CD14-positive monocyte (primary cell): ENCODE measurements around the gene LMO7. TPM values are rescaled to one million over a fixed set of nuclear protein-coding genes. Genes with fewer than 3 reads are reported as not detected.

Source experiments
- DNase-seq, 3 donors: peaks; one replicate each; pipeline ENCODE4 v3.0.0-alpha.2; 2011 to 2022
- H2AFZ ChIP-seq: 2 replicates; pipeline ENCODE4 v1.6.0; 2012; ENCODE audit warnings: mild to moderate bottlenecking, low read depth, low read length, inconsistent platforms; ENCODE audit not compliant: insufficient read depth, poor library complexity, severe bottlenecking
- H3K27ac ChIP-seq, 2 donors: 1 replicate in 1 of 2; 2 replicates in 1 of 2; pipeline ENCODE4 v1.5.1; 2012 to 2013; ENCODE audit warnings: low read length in 2 of 2, control low read depth in 1 of 2, inconsistent platforms in 1 of 2, low read depth in 1 of 2, mild to moderate bottlenecking in 1 of 2
- H3K27me3 ChIP-seq, 2 donors: one replicate each; pipeline versions ENCODE4 v1.6.0 to v1.6.1; 2011 to 2013; ENCODE audit warnings: low read length in 2 of 2; ENCODE audit not compliant: control insufficient read depth in 2 of 2, insufficient read depth in 2 of 2
- H3K36me3 ChIP-seq, 2 donors: replicated peaks in 1 of 2; 1 replicate in 1 of 2; 2 replicates in 1 of 2; pipeline versions ENCODE4 v1.5.1 to v1.6.1; 2012 to 2013; ENCODE audit warnings: low read length in 2 of 2, control low read depth in 1 of 2, inconsistent platforms in 1 of 2, mild to moderate bottlenecking in 1 of 2; ENCODE audit not compliant: insufficient read depth in 2 of 2, control insufficient read depth in 1 of 2
- H3K4me1 ChIP-seq, 2 donors: 1 replicate in 1 of 2; 2 replicates in 1 of 2; pipeline versions ENCODE4 v1.5.1 to v1.6.1; 2012 to 2013; ENCODE audit warnings: low read length in 2 of 2, control low read depth in 1 of 2, inconsistent platforms in 1 of 2, mild to moderate bottlenecking in 1 of 2, moderate library complexity in 1 of 2; ENCODE audit not compliant: insufficient read depth in 2 of 2, control insufficient read depth in 1 of 2
- H3K4me2 ChIP-seq: replicated peaks from 2 replicates; pipeline ENCODE3; 2012; ENCODE audit warnings: low read length, moderate library complexity, mild to moderate bottlenecking; ENCODE audit not compliant: poor library complexity, severe bottlenecking; ENCODE audit errors: extremely low read depth
- H3K4me3 ChIP-seq, 3 experiments: fragments of 200-600 bp in 1 of 3; sonication (generic) in 1 of 3; replicated peaks in 1 of 3; 1 replicate in 2 of 3; 2 replicates in 1 of 3; pipeline ENCODE4 v1.5.1; 2011 to 2013; ENCODE audit warnings: low read length in 3 of 3, mild to moderate bottlenecking in 3 of 3, control low read depth in 2 of 3, low read depth in 2 of 3, inconsistent platforms in 1 of 3, moderate library complexity in 1 of 3
- H3K79me2 ChIP-seq: 2 replicates; pipeline ENCODE4 v1.6.0; 2012; ENCODE audit warnings: mild to moderate bottlenecking, control low read depth, inconsistent platforms, low read length, moderate library complexity; ENCODE audit not compliant: insufficient read depth
- H3K9ac ChIP-seq: 2 replicates; pipeline ENCODE4 v1.6.0; 2017; ENCODE audit warnings: low read length, mild to moderate bottlenecking; ENCODE audit not compliant: insufficient read depth, poor library complexity, severe bottlenecking
- H3K9me3 ChIP-seq, 2 donors: replicated peaks in 1 of 2; 1 replicate in 1 of 2; 2 replicates in 1 of 2; pipeline versions ENCODE4 v1.5.1 to v1.6.1; 2012 to 2013; ENCODE audit warnings: low read length in 2 of 2, control low read depth in 1 of 2; ENCODE audit not compliant: control insufficient read depth in 1 of 2, insufficient read depth in 1 of 2
- H4K20me1 ChIP-seq: 2 replicates; pipeline ENCODE4 v1.6.0; 2012; ENCODE audit warnings: mild to moderate bottlenecking, low read length, control low read depth, moderate library complexity; ENCODE audit not compliant: insufficient read depth
- H3K27ac Mint-ChIP-seq, 7 donors: one replicate each; pipeline ENCODE4 v1.8.0; 2020; ENCODE audit warnings: mild to moderate bottlenecking in 7 of 7, mixed read lengths in 7 of 7, moderate library complexity in 6 of 7, inconsistent platforms in 2 of 7
- H3K27me3 Mint-ChIP-seq, 3 donors: one replicate each; pipeline ENCODE4 v1.8.0; 2021 to 2022; ENCODE audit warnings: low read depth in 3 of 3, mild to moderate bottlenecking in 3 of 3, mixed read lengths in 3 of 3, moderate library complexity in 3 of 3, inconsistent platforms in 1 of 3
- H3K36me3 Mint-ChIP-seq, 2 donors: one replicate each; pipeline ENCODE4 v1.8.0; 2020; ENCODE audit warnings: mixed read lengths in 2 of 2, inconsistent platforms in 1 of 2, mild to moderate bottlenecking in 1 of 2
- H3K4me1 Mint-ChIP-seq: one replicate; pipeline ENCODE4 v1.8.0; 2020; ENCODE audit warnings: mild to moderate bottlenecking, mixed read lengths
- H3K4me3 Mint-ChIP-seq, 2 donors: one replicate each; pipeline ENCODE4 v1.8.0; 2020; ENCODE audit warnings: mild to moderate bottlenecking in 2 of 2, mixed read lengths in 2 of 2, moderate library complexity in 1 of 2
- H3K9me3 Mint-ChIP-seq, 7 donors: one replicate each; pipeline ENCODE4 v1.8.0; 2020 to 2022; ENCODE audit warnings: mixed read lengths in 7 of 7, mild to moderate bottlenecking in 6 of 7, moderate library complexity in 6 of 7, inconsistent platforms in 2 of 7
- CTCF ChIP-seq: fragments of 200-600 bp; IDR thresholded peaks from one replicate; pipeline ENCODE4 v1.8.0; 2022; ENCODE audit warnings: antibody characterized with exemption, mild to moderate bottlenecking
- WGBS: methylation state at CpG from one replicate; pipeline ENCODE4 v1.1.5; 2013; ENCODE audit warnings: missing lambda C conversion rate; ENCODE audit not compliant: insufficient coverage; 5-methylcytosine and 5-hydroxymethylcytosine counted together
- intact Hi-C, 2 donors: fragments of 100-400 bp; cut with micrococcal nuclease; formaldehyde crosslinking; loops; one replicate each; pipeline versions ENCODE4 v1.15.0 to v1.15.1; 2023
- polyA plus RNA-seq, 3 donors: library from polyadenylated mRNA; depleted of rRNA in 1 of 3; unstranded in 2 of 3; stranded (reverse) in 1 of 3; fragments of 300-500 nt in 2 of 3; fragments of >200 nt in 1 of 3; fragmentation: Illumina TruSeq in 2 of 3; gene quantifications; 1 replicate in 2 of 3; 2 replicates in 1 of 3; pipeline ENCODE4 v1.2.3, GENCODE V29; 2012 to 2021

Gene LMO7
- polyA plus RNA-seq, 3 donors: 0.79 to 1.6 (median 0.90) TPM

GRCh38 chr13:75603038-75603437 is 33.1 kb upstream of the LMO7 start:
- Histone ChIP-seq H4K20me1 (no peaks in the 10 kb centered on the region), H3K27ac (no peak overlapping the region), H3K9me3 (no peaks in the 10 kb centered on the region), H3K79me2 (no peaks in the 10 kb centered on the region), H3K4me3 (no peak overlapping the region), H3K4me1 (no peaks in the 10 kb centered on the region), H3K36me3 (peaks cover 10 to 23% of the 10 kb centered on the region in 2 donors), H3K9ac (no peak overlapping the region), H3K4me2 (no peak overlapping the region), H2AFZ (no peak overlapping the region), H3K27me3 (no peaks in the 10 kb centered on the region)
- WGBS: no CpG with 5 or more reads among the region's 2 CpGs
- intact Hi-C loops: no loop called here
- no peak overlapping the region for H3K27ac Mint-ChIP-seq
- no peak for TF ChIP-seq CTCF
- H3K4me3 Mint-ChIP-seq: no peak overlapping the region
- no peaks in the 10 kb centered on the region for H3K4me1 Mint-ChIP-seq
- H3K9me3 Mint-ChIP-seq: peaks cover 0 to 2% (median 0%) of the 10 kb centered on the region in 7 donors
- peaks cover 40 to 41% of the 10 kb centered on the region in 2 donors for H3K36me3 Mint-ChIP-seq
- no peaks in the 10 kb centered on the region for H3K27me3 Mint-ChIP-seq
- no peak for DNase-seq

- no peak overlapping the region for H2AFZ ChIP-seq
- H3K27me3 ChIP-seq: no peaks in the 10 kb centered on the region
- no peak overlapping the region for H3K4me2 ChIP-seq
- Mint-ChIP-seq H3K9me3 (peaks cover 0 to 2% (median 0%) of the 10 kb centered on the region in 7 donors), H3K27ac (no peak overlapping the region), H3K36me3 (peaks cover 21 to 33% of the 10 kb centered on the region in 2 donors), H3K27me3 (no peaks in the 10 kb centered on the region), H3K4me1 (no peaks in the 10 kb centered on the region), H3K4me3 (no peak overlapping the region)
- H3K36me3 ChIP-seq: peaks cover 9 to 17% of the 10 kb centered on the region in 2 donors
- H3K9me3 ChIP-seq: no peaks in the 10 kb centered on the region
- H3K4me3 ChIP-seq: no peak overlapping the region
- no peak overlapping the region for H3K27ac ChIP-seq
- DNase-seq: no peak
- H3K9ac ChIP-seq: no peak overlapping the region
- no peaks in the 10 kb centered on the region for H4K20me1 ChIP-seq
- no peaks in the 10 kb centered on the region for H3K79me2 ChIP-seq
- intact Hi-C loops: no loop called here
- no peaks in the 10 kb centered on the region for H3K4me1 ChIP-seq
- TF ChIP-seq CTCF: no peak
- no CpG with 5 or more reads among the region's 2 CpGs for whole genome bisulfite sequencing
These were observed 28.7 kb upstream of the LMO7 start for GRCh38 chr13:75607447-75607846.
